HCEC 1CT (cell line): ENCODE data around the gene UBE2I.
"Not testable (repeated sequence)": the region's sequence is repeated elsewhere in the genome, so short reads cannot be mapped to it uniquely, and the experiment has no call there.

ENCODE experiments used
- DNase-seq: peaks from one replicate; pipeline ENCODE4 v3.0.0-alpha.2; 2017

Gene UBE2I

GRCh38 chr16:1277617-1278282 lies 31.7 kb upstream of the UBE2I start:
- DNase-seq, result no peak

GRCh38 chr16:1278477-1278876 lies 31.0 kb upstream of the UBE2I start:
- DNase-seq, result no peak

GRCh38 chr16:1279081-1279944 lies 30.1 kb upstream of the UBE2I start:
- no peak for DNase-seq

DNA sequence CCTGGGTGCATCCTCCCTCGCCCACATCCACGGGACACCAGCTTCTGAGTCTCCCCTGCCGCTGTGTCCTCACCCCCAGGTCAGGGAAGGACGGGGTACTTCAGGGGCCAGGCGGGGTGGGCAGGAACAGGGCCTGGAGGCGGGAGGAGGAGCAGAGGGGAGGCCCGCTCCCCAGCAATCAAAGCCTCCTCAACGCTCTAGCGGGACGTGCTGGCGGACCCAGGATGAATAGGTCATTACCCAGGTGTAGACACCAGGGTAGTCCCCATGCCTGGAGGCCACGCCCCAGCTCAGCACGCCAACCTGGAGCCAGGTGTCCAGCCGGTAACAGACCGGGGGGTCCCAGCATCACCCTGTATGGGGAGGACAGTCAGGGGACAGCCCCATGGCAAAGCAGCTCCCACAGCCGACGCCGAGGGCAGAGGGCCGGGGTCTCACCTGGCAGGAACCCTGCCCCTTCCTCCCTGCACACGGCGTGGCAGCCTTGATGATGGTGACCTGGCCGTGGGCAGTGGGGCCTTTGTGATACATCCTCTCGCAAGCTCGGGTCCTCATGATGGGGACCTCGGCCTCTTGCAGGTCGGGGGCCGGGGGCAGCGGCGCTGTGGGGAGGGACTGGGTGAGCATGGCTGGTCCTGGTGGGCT lies 29.4 kb upstream of the UBE2I start:
- no peak for DNase-seq

DNA sequence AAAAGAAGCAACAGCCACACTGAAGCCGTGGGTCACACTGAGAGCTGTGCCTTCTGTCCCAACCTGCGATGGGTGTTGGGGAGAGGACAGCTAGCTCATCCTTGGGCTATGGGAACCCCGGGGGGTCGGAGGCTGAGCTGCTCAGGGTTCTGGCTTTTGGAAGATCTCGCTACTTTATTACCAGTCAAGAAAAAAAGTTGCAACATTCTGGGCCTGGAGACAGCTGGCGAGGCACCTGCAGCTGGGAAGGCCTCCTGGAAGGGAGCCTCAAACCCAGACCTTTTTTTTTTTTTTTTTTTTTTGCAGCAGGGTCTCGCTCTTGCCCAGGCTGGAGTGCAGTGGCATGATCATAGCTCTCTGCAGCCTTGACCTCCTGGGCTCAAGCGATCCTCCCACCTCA lies 28.7 kb upstream of the UBE2I start:
- no peak for DNase-seq

GRCh38 chr16:1281517-1281916 lies 27.9 kb upstream of the UBE2I start:
- DNase-seq, result no peak

DNA sequence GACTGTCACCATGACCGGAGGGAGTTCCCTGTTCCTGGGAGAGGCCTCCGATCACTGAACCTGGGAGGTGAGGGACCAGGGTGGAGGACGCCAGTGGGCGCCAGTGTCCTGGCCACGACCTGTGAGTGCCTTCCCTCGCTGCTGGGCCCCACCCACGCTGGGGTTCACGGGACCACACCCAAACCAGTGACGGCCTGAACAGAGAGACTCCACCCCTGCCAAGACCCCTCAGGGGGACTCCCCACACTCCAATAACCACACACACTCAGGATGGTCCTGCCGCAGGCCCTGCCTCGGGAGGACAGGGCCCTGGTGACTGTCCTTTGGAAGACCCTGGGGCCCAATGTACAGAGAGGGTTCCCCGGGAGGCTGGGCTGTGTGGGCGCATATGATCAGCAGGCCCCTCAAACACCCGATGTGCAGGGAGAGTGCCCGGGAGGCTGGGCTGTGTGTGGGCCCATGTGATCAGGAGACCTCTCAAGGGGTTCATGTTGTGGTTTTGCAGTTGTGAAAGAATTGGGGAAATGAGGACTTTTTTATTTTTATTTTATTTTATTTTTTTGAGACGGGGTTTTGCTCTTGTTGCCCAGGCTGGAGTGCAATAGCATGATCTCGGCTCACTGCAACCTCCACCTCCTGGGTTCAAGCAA lies 27.0 kb upstream of the UBE2I start:
- no peak for DNase-seq

DNA sequence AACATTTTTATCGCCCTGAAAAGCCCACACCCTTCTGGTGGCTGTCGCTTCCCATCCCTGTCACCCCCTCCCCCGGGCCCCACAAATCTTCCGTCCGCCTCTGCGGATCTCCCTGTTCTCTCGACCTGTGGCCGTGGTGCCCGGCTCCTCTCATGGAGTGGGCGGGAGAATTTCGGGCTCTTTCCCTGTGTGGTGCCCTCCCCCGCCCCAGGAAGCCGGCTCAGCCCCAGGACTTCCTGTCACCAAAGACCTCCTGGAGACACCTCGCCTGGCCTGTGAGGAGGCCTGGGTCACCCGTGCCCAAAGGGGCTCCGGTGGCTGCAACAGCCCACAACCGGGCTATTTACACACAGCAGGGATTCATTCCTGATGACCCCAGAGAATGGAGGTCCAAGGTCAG lies 26.1 kb upstream of the UBE2I start:
- no peak for DNase-seq

- no peak for DNase-seq
Observed at GRCh38 chr16:1283996-1284616, 25.3 kb upstream of the UBE2I start.

DNA sequence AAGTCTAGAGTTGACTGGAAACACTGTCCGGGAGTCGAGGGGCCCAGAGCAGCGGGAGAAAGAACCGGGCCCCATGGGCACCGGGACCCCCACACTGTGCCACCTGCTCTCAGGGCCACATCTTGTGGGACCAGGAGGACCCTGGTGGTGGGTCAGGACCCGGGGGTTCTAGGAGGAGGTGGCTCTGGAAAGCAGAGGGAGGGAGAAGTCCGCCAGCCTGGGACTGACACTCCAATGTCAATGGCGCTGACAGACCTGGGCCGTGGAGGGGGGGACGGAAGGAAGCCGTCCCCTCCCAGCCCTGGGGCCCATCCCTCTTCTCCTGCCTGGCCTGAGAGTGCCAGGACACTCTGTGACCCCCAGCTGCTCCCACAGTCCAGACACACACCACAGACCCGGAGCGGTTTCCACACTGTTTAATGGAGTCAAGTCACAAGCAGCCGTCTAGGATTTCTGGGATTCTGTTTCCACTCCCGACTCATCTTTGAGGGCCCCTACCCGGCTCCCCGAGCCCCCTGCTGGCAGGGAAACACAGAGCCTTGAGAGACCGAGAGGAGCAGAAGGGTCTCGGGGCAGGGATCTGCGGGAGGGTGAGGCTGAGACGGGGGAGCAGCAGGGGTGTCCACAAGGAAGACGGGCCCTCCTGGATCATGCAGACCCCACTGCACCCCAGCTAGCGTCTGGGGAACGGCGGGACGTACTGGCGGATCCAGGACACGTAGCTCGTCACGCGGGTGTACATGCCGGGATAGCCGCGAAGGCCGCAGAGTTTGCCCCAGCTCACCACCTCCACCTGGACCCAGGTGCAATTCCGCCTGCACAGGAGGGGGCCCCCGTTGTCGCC lies 23.5 kb upstream of the UBE2I start:
- no peak for DNase-seq

GRCh38 chr16:1286513-1287094 lies 22.8 kb upstream of the UBE2I start:
- no peak for DNase-seq

- DNase-seq, result no peak
Observed at GRCh38 chr16:1287982-1288670, 21.3 kb upstream of the UBE2I start.

DNA sequence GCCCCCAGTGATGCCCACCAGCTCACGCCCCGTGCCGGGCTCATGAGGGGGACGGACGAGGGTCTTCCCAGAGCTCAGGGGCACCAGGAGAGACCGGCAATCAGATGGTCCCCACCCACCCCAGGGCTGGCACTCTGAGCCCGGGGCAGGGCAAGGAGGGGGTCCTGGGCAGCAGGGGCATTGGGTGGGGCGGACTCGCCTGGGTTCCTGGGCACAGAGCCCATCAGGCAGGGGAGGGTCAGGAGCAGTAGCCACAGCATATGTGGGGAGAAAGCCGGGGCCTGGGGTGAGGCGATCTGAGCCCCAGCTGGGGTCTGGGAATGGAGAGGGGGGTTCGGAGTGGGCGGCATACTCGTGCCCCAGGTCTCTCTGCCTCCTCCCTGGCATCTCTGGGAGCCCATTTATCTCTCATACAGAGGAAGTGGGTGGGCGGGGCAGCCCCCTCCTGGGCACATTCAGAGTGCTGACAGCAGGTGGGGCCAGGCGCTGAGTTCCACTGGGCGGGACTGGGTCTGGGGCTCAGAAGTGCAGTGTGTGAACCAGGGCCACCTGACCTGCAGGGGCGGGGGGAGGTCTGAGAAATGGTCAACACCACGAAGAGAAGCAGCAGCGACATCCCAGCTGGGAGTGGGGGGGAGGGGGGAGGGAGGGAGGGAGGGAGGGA lies 20.5 kb upstream of the UBE2I start:
- no peak for DNase-seq

GRCh38 chr16:1289477-1289866 lies 20.0 kb upstream of the UBE2I start:
- DNase-seq, result no peak

GRCh38 chr16:1290063-1290501 lies 19.4 kb upstream of the UBE2I start:
- no peak for DNase-seq

DNA sequence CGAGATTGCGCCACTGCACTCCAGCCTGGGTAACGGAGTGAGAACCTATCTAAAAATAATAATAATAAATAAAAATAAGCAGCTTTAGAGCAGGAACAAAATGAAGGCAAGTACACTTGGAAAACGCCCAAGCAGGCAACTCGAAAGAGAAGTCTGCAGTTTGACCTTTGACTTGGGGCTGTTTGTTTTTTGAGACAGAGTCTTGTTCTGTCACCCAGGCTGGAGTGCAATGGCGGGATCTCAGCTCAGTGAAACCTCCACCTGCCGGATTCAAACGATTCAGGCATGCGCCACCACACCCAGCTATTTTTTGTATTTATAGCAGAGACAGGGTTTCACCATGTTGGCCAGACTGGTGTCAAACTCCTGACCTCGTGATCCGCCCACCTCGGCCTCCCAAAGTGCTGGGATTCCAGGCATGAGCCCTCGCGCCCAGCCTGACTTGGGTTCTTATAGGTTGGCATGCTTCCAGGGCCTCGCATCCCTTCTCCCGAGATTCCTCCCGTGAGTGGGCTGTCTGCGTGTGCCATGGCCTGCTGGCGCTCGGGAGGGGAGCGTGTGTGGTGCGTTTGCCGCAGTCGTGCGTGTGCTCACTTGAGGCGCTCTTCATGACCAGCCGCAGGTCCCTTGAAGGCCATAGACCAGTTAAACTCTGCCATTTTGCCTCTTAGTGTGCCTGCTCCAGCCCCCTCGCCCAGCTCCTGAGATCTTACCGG lies 18.4 kb upstream of the UBE2I start:
- no peak for DNase-seq

GRCh38 chr16:1291576-1291974 lies 17.9 kb upstream of the UBE2I start:
- DNase-seq, result no peak

GRCh38 chr16:1292208-1292607 lies 17.2 kb upstream of the UBE2I start:
- not testable (repeated sequence) for DNase-seq

DNA sequence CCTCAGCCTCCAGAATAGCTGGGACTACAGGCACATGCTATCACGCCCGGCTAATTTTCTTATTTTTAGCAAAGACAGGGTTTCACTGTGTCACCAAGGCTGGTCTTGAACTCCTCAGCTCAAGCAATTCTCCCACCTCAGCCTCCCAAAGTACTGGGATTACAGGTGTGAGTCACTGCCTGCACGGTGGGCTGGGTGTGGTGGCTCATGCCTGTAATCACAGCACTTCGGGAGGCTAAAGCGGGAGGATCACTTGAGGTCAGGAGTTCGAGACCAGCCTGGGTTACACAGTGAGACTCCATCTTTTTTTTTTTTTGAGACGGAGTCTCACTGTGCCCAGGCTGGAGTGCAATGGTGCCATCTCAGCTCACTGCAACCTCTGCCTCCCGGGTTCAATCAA lies 16.6 kb upstream of the UBE2I start:
- DNase-seq, result not testable (repeated sequence)
